Pericardium fibroblast (primary cell): ENCODE measurements around the gene PCDHGA10. TPM values are rescaled to one million over a fixed set of nuclear protein-coding genes. Genes with fewer than 3 reads are reported as not detected.

Experiments
- total RNA-seq: library from RNA; depleted of rRNA; stranded (reverse); fragments of >200 nt; gene quantifications from 2 replicates; pipeline ENCODE4 v1.2.3, GENCODE V29; 2015

The PCDHGA10 gene
- total RNA-seq = 6.9 and 8.6 TPM in 2 replicates

GRCh38 chr5:141412854-141413539 lies at the start of gene PCDHGA10:
Gene PCDHGA10, plus strand, starts transcription at chr5:141412987. Its CDS starts 189 bp downstream, at chr5:141413176.

GRCh38 chr5:141363952-141364660 lies 48.7 kb upstream of the PCDHGA10 start, which contains the start of gene PCDHGA5:
Gene PCDHGA5, plus strand, starts transcription at chr5:141364162. Its CDS starts 169 bp downstream, at chr5:141364331.

GRCh38 chr5:141369994-141370848 lies 42.6 kb upstream of the PCDHGA10 start, which contains the start of gene PCDHGB3:
Gene PCDHGB3, plus strand, starts transcription at chr5:141370242. Its CDS starts 153 bp downstream, at chr5:141370395.

GRCh38 chr5:141373673-141374317 lies 39.0 kb upstream of the PCDHGA10 start, which contains the start of gene PCDHGA6:
Gene PCDHGA6, plus strand, starts transcription at chr5:141373891. Its CDS starts 193 bp downstream, at chr5:141374084.

GRCh38 chr5:141382469-141383294 lies 30.1 kb upstream of the PCDHGA10 start, which contains the start of gene PCDHGA7:
Gene PCDHGA7, plus strand, starts transcription at chr5:141382742. Its CDS starts 158 bp downstream, at chr5:141382900.

GRCh38 chr5:141387557-141388311 lies 25.1 kb upstream of the PCDHGA10 start, which contains the start of gene PCDHGB4:
Gene PCDHGB4, plus strand, starts transcription at chr5:141387698. Its CDS starts 187 bp downstream, at chr5:141387885.

GRCh38 chr5:141392429-141393198 lies 20.2 kb upstream of the PCDHGA10 start, which contains the start of gene PCDHGA8:
Gene PCDHGA8, plus strand, starts transcription at chr5:141392633. Its CDS starts 181 bp downstream, at chr5:141392814.

GRCh38 chr5:141397756-141398551 lies 14.8 kb upstream of the PCDHGA10 start, which contains the start of gene PCDHGB5:
Gene PCDHGB5, plus strand, starts transcription at chr5:141397947. Its CDS starts 181 bp downstream, at chr5:141398128.

GRCh38 chr5:141402553-141403243 lies 10.1 kb upstream of the PCDHGA10 start, which contains the start of gene PCDHGA9:
Gene PCDHGA9, plus strand, starts transcription at chr5:141402778. Its CDS starts 175 bp downstream, at chr5:141402953.

GRCh38 chr5:141407790-141408505 lies 4.8 kb upstream of the PCDHGA10 start, which contains the start of gene PCDHGB6:
Gene PCDHGB6, plus strand, starts transcription at chr5:141408021. Its CDS starts 182 bp downstream, at chr5:141408203.

GRCh38 chr5:141417494-141418172 lies 4.8 kb downstream of the PCDHGA10 start, which contains the start of gene PCDHGB7:
Gene PCDHGB7, plus strand, starts transcription at chr5:141417677. Its CDS starts 183 bp downstream, at chr5:141417860.

GRCh38 chr5:141420855-141421488 lies 8.2 kb downstream of the PCDHGA10 start, which contains the start of gene PCDHGA11:
Gene PCDHGA11, plus strand, starts transcription at chr5:141421051. Its CDS starts 177 bp downstream, at chr5:141421228.

GRCh38 chr5:141430332-141431113 lies 17.7 kb downstream of the PCDHGA10 start, which contains the start of gene PCDHGA12:
Gene PCDHGA12, plus strand, starts transcription at chr5:141430507. Its CDS starts 253 bp downstream, at chr5:141430760.

